SK-N-MC (cell line): Measurements from ENCODE around the gene TMEM131.
"Not testable (repeated sequence)": the region's sequence is repeated elsewhere in the genome, so short reads cannot be mapped to it uniquely, and the experiment has no call there.

Experiments used
- EZH2 ChIP-seq: fragments of 200-600 bp; sonication (generic); IDR thresholded peaks from one replicate; pipeline ENCODE4 v1.6.1; 2017; ENCODE audit warnings: antibody characterized with exemption
- FOXP2 ChIP-seq: optimal IDR thresholded peaks from 2 replicates; pipeline ENCODE3; 2011; ENCODE audit warnings: mild to moderate bottlenecking, moderate library complexity; ENCODE audit not compliant: insufficient read depth; ENCODE audit errors: extremely low read length, control extremely low read depth
- POLR2AphosphoS5 ChIP-seq: IDR thresholded peaks from 2 replicates; pipeline ENCODE4 v1.6.1; 2012; ENCODE audit warnings: mild to moderate bottlenecking, low read depth, low read length, borderline replicate concordance

GRCh38 chr2:98022067-98022466 lies 26.3 kb upstream of the TMEM131 start:
- not testable (repeated sequence) for TF ChIP-seq EZH2, POLR2AphosphoS5, FOXP2
